IMR-90 (cell line): ENCODE data around the gene CYP26A1. TPM values are rescaled to one million over a fixed set of nuclear protein-coding genes. Genes with fewer than 3 reads are reported as not detected.

Experiments
- ATAC-seq: fragments of 200-7000 bp; cut with Tn5 transposase; 2 replicates; pipeline ENCODE4 v1.9.1; 2020; ENCODE audit warnings: low read depth, mild to moderate bottlenecking, moderate library complexity
- BruUV-seq: library from RNA; stranded (reverse); fragments of 400-500 nt; replicated peaks from 2 replicates; lab custom pipeline; 2021; lab: Mats Ljungman, UMichigan
- CTCF ChIA-PET: fragments of 300-600 bp; formaldehyde crosslinking; extraction: SDS; loops from one replicate; lab custom pipeline; 2021; ENCODE audit warnings: antibody characterized with exemption; lab: Yijun Ruan, JAX
- POLR2A ChIA-PET: fragments of 300-600 bp; sonication (Branson Sonifier 250); formaldehyde crosslinking; loops from one replicate; lab custom pipeline; 2022; ENCODE audit warnings: antibody characterized with exemption; ENCODE audit not compliant: unreplicated experiment; lab: Charles Lee
- DNase-seq: peaks from one replicate; pipeline ENCODE4 v3.0.0; 2013
- H2AFZ ChIP-seq: replicated peaks from 2 replicates; pipeline ENCODE3; 2013; ENCODE audit warnings: low read length, mild to moderate bottlenecking; ENCODE audit not compliant: poor library complexity
- H2AK5ac ChIP-seq: 2 replicates; pipeline ENCODE4 v1.6.1; 2013; ENCODE audit warnings: low read depth, low read length, inconsistent platforms
- H2AK9ac ChIP-seq: replicated peaks from 2 replicates; pipeline ENCODE3; 2013; ENCODE audit warnings: mild to moderate bottlenecking, low read depth, low read length, moderate library complexity; ENCODE audit not compliant: poor library complexity
- H2BK120ac ChIP-seq: 2 replicates; pipeline ENCODE4 v1.6.1; 2013; ENCODE audit warnings: low read depth, low read length, inconsistent platforms
- H2BK15ac ChIP-seq: 3 replicates; pipeline ENCODE4 v1.6.1; 2013; ENCODE audit warnings: low read depth, low read length, inconsistent platforms
- H2BK20ac ChIP-seq: 2 replicates; pipeline ENCODE4 v1.6.1; 2013; ENCODE audit warnings: low read depth, mild to moderate bottlenecking, inconsistent platforms, low read length, moderate library complexity
- H2BK5ac ChIP-seq: 2 replicates; pipeline ENCODE4 v1.6.1; 2013; ENCODE audit warnings: mild to moderate bottlenecking, low read depth, low read length, inconsistent platforms; ENCODE audit not compliant: poor library complexity, severe bottlenecking
- H3K14ac ChIP-seq: replicated peaks from 2 replicates; pipeline ENCODE4 v1.6.1; 2013; ENCODE audit warnings: low read depth, low read length, inconsistent platforms
- H3K18ac ChIP-seq: 2 replicates; pipeline ENCODE4 v1.6.1; 2013; ENCODE audit warnings: low read depth, low read length, control low read depth
- H3K23ac ChIP-seq: 2 replicates; pipeline ENCODE4 v1.6.1; 2013; ENCODE audit warnings: low read depth, low read length, inconsistent platforms
- H3K27ac ChIP-seq: 2 replicates; pipeline ENCODE4 v1.5.1; 2013; ENCODE audit warnings: mild to moderate bottlenecking, control low read depth, low read length; ENCODE audit not compliant: insufficient read depth
- H3K27me3 ChIP-seq: 2 replicates; pipeline ENCODE4 v1.6.1; 2013; ENCODE audit warnings: low read length; ENCODE audit not compliant: control insufficient read depth, insufficient read depth
- H3K36me3 ChIP-seq: 2 replicates; pipeline ENCODE4 v1.6.1; 2013; ENCODE audit warnings: low read length, mixed read lengths; ENCODE audit not compliant: control insufficient read depth, insufficient read depth
- H3K4ac ChIP-seq: 2 replicates; pipeline ENCODE4 v1.6.1; 2013; ENCODE audit warnings: low read depth, low read length, inconsistent platforms
- H3K4me1 ChIP-seq: 2 replicates; pipeline ENCODE4 v1.6.1; 2013; ENCODE audit warnings: low read length, mixed read lengths; ENCODE audit not compliant: control insufficient read depth, insufficient read depth
- H3K4me2 ChIP-seq: 2 replicates; pipeline ENCODE4 v1.6.1; 2013; ENCODE audit warnings: low read depth, mild to moderate bottlenecking, control low read depth, low read length, moderate library complexity
- H3K4me3 ChIP-seq: 2 replicates; pipeline ENCODE4 v1.5.1; 2013; ENCODE audit warnings: low read depth, mild to moderate bottlenecking, control low read depth, low read length, moderate library complexity; ENCODE audit not compliant: insufficient read depth
- H3K56ac ChIP-seq: 2 replicates; pipeline ENCODE4 v1.6.1; 2013; ENCODE audit warnings: low read length, inconsistent platforms; ENCODE audit not compliant: insufficient read depth; ENCODE audit errors: extremely low read depth
- H3K79me1 ChIP-seq, 2 experiments: 2 replicates each; pipeline ENCODE4 v1.6.1; 2013; ENCODE audit warnings: low read length in 2 of 2, inconsistent platforms in 1 of 2, low read depth in 1 of 2
- H3K9ac ChIP-seq: 2 replicates; pipeline ENCODE4 v1.6.1; 2013; ENCODE audit warnings: low read depth, low read length, control low read depth
- H3K9me1 ChIP-seq: 2 replicates; pipeline ENCODE4 v1.6.1; 2013; ENCODE audit warnings: low read length, inconsistent platforms; ENCODE audit not compliant: insufficient read depth
- H3K9me3 ChIP-seq: 2 replicates; pipeline ENCODE4 v1.6.1; 2013; ENCODE audit warnings: low read length; ENCODE audit not compliant: control insufficient read depth, insufficient read depth
- H4K20me1 ChIP-seq: 2 replicates; pipeline ENCODE4 v1.6.1; 2013; ENCODE audit warnings: low read length, inconsistent platforms; ENCODE audit not compliant: insufficient read depth
- H4K5ac ChIP-seq: 2 replicates; pipeline ENCODE4 v1.6.1; 2013; ENCODE audit warnings: mild to moderate bottlenecking, low read depth, low read length, control low read depth
- H4K8ac ChIP-seq, 2 experiments: 2 replicates each; pipeline ENCODE4 v1.6.1; 2013; ENCODE audit warnings: low read depth in 2 of 2, low read length in 2 of 2, control low read depth in 1 of 2, inconsistent platforms in 1 of 2
- H4K91ac ChIP-seq: 2 replicates; pipeline ENCODE4 v1.6.1; 2013; ENCODE audit warnings: low read depth, low read length, inconsistent platforms; ENCODE audit not compliant: insufficient read depth
- MAZ ChIP-seq: IDR thresholded peaks from 2 replicates; pipeline ENCODE4 v1.6.1; 2012; ENCODE audit warnings: low read depth, mild to moderate bottlenecking, low read length, improper control_type of control experiment, moderate library complexity, borderline replicate concordance
- MXI1 ChIP-seq: IDR thresholded peaks from 2 replicates; pipeline ENCODE4 v1.6.1; 2012; ENCODE audit warnings: low read depth, mild to moderate bottlenecking, low read length, moderate library complexity, borderline replicate concordance
- POLR2A ChIP-seq: IDR thresholded peaks from 2 replicates; pipeline ENCODE4 v1.6.1; 2012; ENCODE audit warnings: mild to moderate bottlenecking, low read depth, low read length
- RCOR1 ChIP-seq: IDR thresholded peaks from 2 replicates; pipeline ENCODE4 v1.6.1; 2012; ENCODE audit warnings: mild to moderate bottlenecking, low read length, improper control_type of control experiment; ENCODE audit not compliant: insufficient replicate concordance
- WGBS, 2 experiments: methylation state at CpG; one replicate each; pipeline versions ENCODE4 v1.1.5 to v1.1.7; 2013; ENCODE audit warnings: missing lambda C conversion rate in 2 of 2; ENCODE audit not compliant: insufficient read length in 1 of 2; ENCODE audit errors: extremely low coverage in 2 of 2; 5-methylcytosine and 5-hydroxymethylcytosine counted together
- dilution Hi-C: fragments of 300-500 bp; cut with HindIII; formaldehyde crosslinking; loops from one replicate; pipeline ENCODE4 v1.14.3; 2018; ENCODE audit warnings: low sequenced_read_pairs; ENCODE audit not compliant: unreplicated experiment
- in situ Hi-C: fragments of 300-500 bp; cut with MboI; formaldehyde crosslinking; loops from 3 replicates; pipeline ENCODE4 v1.14.3; 2019; ENCODE audit warnings: low sequenced_read_pairs, inconsistent platforms, mixed read lengths
- intact Hi-C: fragments of 100-400 bp; cut with micrococcal nuclease; formaldehyde crosslinking; loops from 2 replicates; pipeline ENCODE4 v1.10.0; 2022
- polyA plus RNA-seq, 3 experiments: library from polyadenylated mRNA; depleted of rRNA; stranded (reverse); fragments of >200 nt; gene quantifications; 2 replicates each; pipeline ENCODE4 v1.2.3, GENCODE V29; 2012; ENCODE audit warnings: low replicate concordance in 1 of 3
- total RNA-seq: library from RNA; depleted of rRNA; stranded (reverse); fragments of >200 nt; gene quantifications from 2 replicates; pipeline ENCODE4 v1.2.3, GENCODE V29; 2012
- TF ChIP-seq, protein P1 (sequence below): conservative IDR thresholded peaks from 2 replicates; pipeline ENCODE4 v1.5.1; 2012; ENCODE audit warnings: mild to moderate bottlenecking, low read depth, low read length, improper control_type of control experiment

The CYP26A1 gene
- total and polyA plus RNA-seq, 2 of the 4 experiments (the other 2 are of a cell fraction) = 0.15 TPM; not detected in 1

DNA sequence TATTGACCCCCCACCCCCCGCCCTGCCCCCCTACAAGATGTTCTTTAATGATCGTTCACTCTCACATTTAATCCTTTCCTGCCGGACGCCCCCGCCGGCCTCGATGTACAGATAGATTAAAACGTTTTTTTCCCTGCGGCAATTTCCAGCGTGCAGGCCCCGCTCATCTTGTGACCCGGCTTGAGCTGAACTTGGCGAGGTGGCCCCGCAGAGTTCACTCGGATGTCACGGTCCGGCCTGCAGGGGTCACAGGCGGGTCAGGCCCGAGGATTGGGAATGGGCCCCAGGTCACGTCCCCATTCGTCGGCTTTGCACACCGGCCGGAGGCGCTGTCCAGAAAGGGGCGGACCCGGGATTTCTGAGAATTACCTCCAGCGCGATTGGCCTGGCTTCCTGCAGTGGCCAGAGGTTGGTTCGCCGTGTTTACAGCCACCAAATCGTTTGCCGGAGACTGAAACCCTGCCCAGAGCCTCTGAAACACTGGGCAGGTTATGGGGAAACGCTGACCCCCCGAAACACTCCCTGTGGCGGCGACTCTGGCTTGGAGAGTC is 1.9 kb upstream of the CYP26A1 start:
- Histone ChIP-seq H2BK15ac (no peak overlapping the region), H3K56ac (no peak overlapping the region), H3K36me3 (no peaks in the 10 kb centered on the region), H3K23ac (no peak overlapping the region), H2AK5ac (no peak overlapping the region), H3K4me3 (no peak overlapping the region), H3K4ac (no peak overlapping the region), H4K5ac (no peak overlapping the region), H3K14ac (no peak overlapping the region), H3K4me1 (peaks cover 6% of the 10 kb centered on the region; the same call in 1 of the 2 replicates), H3K79me1 (no peaks in the 10 kb centered on the region), H4K8ac (no peak overlapping the region), H2BK20ac (no peak overlapping the region), H3K9me3 (no peaks in the 10 kb centered on the region), H3K27me3 (peaks cover 97% of the 10 kb centered on the region), H4K91ac (no peak overlapping the region), H3K27ac (no peak overlapping the region), H3K9me1 (no peaks in the 10 kb centered on the region), H2AFZ (peak overlapping the region; percentile 68), H3K4me2 (peak overlapping the region; percentile 70; the same call in 1 of the 2 replicates), H3K18ac (no peak overlapping the region), H3K9ac (no peak overlapping the region), H2AK9ac (no peak overlapping the region), H2BK5ac (no peak overlapping the region), H4K20me1 (peaks cover 22% of the 10 kb centered on the region; the same call in 1 of the 2 replicates), H2BK120ac (no peak overlapping the region)
- peak; percentile 7; the same call in 1 of the 2 replicates for ATAC-seq
- ChIA-PET CTCF (interaction anchor here (1.4 kb wide), 1 partner anchor 9 kb away, joined by 4 read pairs; no protein-coding TSS in a partner anchor), POLR2A (no interaction called here)
- intact Hi-C loops = loop anchor here (5.0 kb wide), 1 partner anchor 64 kb away; no protein-coding TSS in a partner anchor
- BruUV-seq = no TSS peak
- no peak for TF ChIP-seq MXI1
- TF ChIP-seq RCOR1 = no peak
- TF ChIP-seq, protein P1, sequence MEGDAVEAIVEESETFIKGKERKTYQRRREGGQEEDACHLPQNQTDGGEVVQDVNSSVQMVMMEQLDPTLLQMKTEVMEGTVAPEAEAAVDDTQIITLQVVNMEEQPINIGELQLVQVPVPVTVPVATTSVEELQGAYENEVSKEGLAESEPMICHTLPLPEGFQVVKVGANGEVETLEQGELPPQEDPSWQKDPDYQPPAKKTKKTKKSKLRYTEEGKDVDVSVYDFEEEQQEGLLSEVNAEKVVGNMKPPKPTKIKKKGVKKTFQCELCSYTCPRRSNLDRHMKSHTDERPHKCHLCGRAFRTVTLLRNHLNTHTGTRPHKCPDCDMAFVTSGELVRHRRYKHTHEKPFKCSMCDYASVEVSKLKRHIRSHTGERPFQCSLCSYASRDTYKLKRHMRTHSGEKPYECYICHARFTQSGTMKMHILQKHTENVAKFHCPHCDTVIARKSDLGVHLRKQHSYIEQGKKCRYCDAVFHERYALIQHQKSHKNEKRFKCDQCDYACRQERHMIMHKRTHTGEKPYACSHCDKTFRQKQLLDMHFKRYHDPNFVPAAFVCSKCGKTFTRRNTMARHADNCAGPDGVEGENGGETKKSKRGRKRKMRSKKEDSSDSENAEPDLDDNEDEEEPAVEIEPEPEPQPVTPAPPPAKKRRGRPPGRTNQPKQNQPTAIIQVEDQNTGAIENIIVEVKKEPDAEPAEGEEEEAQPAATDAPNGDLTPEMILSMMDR = no peak
- TF ChIP-seq POLR2A = no peak
- no peak for TF ChIP-seq MAZ
- dilution Hi-C loops = no loop called here
- 3% methylated on average over 12 of the region's 37 CpGs; no CpG with 5 or more reads in 1 of the 2 experiments for WGBS, 2 experiments
- in situ Hi-C loops = no loop called here
- no peak for DNase-seq
